Fibroblast of lung (primary cell): ENCODE measurements around the gene AP3D1. TPM values are rescaled to one million over a fixed set of nuclear protein-coding genes. Genes with fewer than 3 reads are reported as not detected.
"Not testable (repeated sequence)": the region's sequence is repeated elsewhere in the genome, so short reads cannot be mapped to it uniquely, and the experiment has no call there.

ENCODE experiments used
- DNase-seq, 2 donors: peaks; one replicate each; pipeline versions ENCODE4 v3.0.0 to v3.0.0-alpha.2; 2010; ENCODE audit warnings: low read depth in 2 of 2
- H2AFZ ChIP-seq: 2 replicates; pipeline ENCODE4 v1.5.1; 2012; ENCODE audit warnings: low read length, control low read depth, inconsistent platforms
- H3K27ac ChIP-seq: 2 replicates; pipeline ENCODE4 v1.5.1; 2011; ENCODE audit warnings: low read length, control low read depth; ENCODE audit not compliant: insufficient read depth
- H3K27me3 ChIP-seq: 2 replicates; pipeline ENCODE4 v1.5.1; 2011; ENCODE audit warnings: mild to moderate bottlenecking, low read length; ENCODE audit not compliant: control insufficient read depth, insufficient read depth
- H3K36me3 ChIP-seq: 2 replicates; pipeline ENCODE4 v1.5.1; 2011; ENCODE audit warnings: low read length; ENCODE audit not compliant: control insufficient read depth, insufficient read depth
- H3K4me1 ChIP-seq: 2 replicates; pipeline ENCODE4 v1.5.1; 2011; ENCODE audit warnings: low read length; ENCODE audit not compliant: control insufficient read depth, insufficient read depth; ENCODE audit errors: extremely low read depth
- H3K4me2 ChIP-seq: 2 replicates; pipeline ENCODE4 v1.5.1; 2011; ENCODE audit warnings: low read length, control low read depth; ENCODE audit not compliant: insufficient read depth; ENCODE audit errors: extremely low read depth
- H3K4me3 ChIP-seq, 4 experiments: fragments of 200-600 bp in 1 of 4; sonication (generic) in 1 of 4; replicated peaks in 1 of 4; 2 replicates each; pipeline ENCODE4 v1.5.1; 2011 to 2016; ENCODE audit warnings: low read length in 4 of 4, low read depth in 3 of 4, mild to moderate bottlenecking in 3 of 4, control low read depth in 2 of 4, inconsistent platforms in 1 of 4, mixed read lengths in 1 of 4; ENCODE audit not compliant: insufficient read depth in 1 of 4; ENCODE audit errors: control extremely low read depth in 1 of 4
- H3K79me2 ChIP-seq: 2 replicates; pipeline ENCODE4 v1.5.1; 2012; ENCODE audit warnings: mild to moderate bottlenecking, low read length, inconsistent platforms; ENCODE audit not compliant: control insufficient read depth, insufficient read depth
- H3K9ac ChIP-seq: 2 replicates; pipeline ENCODE4 v1.5.1; 2011; ENCODE audit warnings: mild to moderate bottlenecking, low read length, control low read depth; ENCODE audit not compliant: insufficient read depth
- H3K9me3 ChIP-seq: 2 replicates; pipeline ENCODE4 v1.5.1; 2012; ENCODE audit warnings: low read depth, low read length; ENCODE audit not compliant: control insufficient read depth, insufficient read depth
- H4K20me1 ChIP-seq: 2 replicates; pipeline ENCODE4 v1.5.1; 2011; ENCODE audit warnings: low read length; ENCODE audit not compliant: control insufficient read depth, insufficient read depth; ENCODE audit errors: extremely low read depth
- EZH2 ChIP-seq: IDR thresholded peaks from 2 replicates; pipeline ENCODE4 v1.5.1; 2012; ENCODE audit warnings: low read length, control low read depth, mild to moderate bottlenecking; ENCODE audit errors: missing control alignments
- polyA plus RNA-seq, 2 donors: library from polyadenylated mRNA; depleted of rRNA in 1 of 2; stranded (reverse) in 1 of 2; unstranded in 1 of 2; fragments of >200 nt; gene quantifications; 2 replicates each; pipeline ENCODE4 v1.2.1, GENCODE V29; 2011 to 2012; ENCODE audit warnings: missing spikeins in 1 of 2
- total RNA-seq: library from RNA; depleted of rRNA; stranded (reverse); fragments of >200 nt; gene quantifications from 2 replicates; pipeline ENCODE4 v1.2.1, GENCODE V29; 2014
- TF ChIP-seq, protein P1 (sequence below), 2 donors: IDR thresholded peaks in 1 of 2; conservative IDR thresholded peaks in 1 of 2; 1 replicate in 1 of 2; 2 replicates in 1 of 2; pipeline ENCODE4 v1.5.1; 2011 to 2012; ENCODE audit warnings: low read length in 2 of 2, control low read depth in 1 of 2, inconsistent platforms in 1 of 2, low read depth in 1 of 2, mild to moderate bottlenecking in 1 of 2

The AP3D1 gene
- total and polyA plus RNA-seq, 2 donors (not counting 1 experiment from before 2014, with no cell fraction given) = 68.0 to 99.9 TPM

DNA sequence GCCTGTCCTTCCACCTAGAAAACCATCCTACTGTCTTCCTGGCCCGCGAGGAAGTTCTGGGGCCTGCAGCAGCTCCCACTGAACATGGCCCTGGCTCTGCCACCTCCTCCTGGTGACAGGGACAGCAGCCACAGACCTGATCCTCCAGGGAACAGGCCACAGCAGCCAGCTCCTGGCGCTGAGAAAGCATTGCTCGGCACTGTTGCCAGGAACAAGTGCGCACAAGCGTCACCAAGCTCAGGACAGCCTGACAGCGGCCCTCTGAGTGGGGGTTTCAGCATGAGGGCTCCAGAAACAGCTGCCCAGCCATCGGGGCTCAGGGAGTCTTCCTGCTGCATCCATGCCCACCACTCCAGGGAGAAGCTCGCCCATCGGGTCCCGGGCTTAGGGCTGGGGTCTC lies 21.9 kb downstream of the AP3D1 start:
- no peak overlapping the region for H3K27ac ChIP-seq
- H3K9me3 ChIP-seq = no peaks in the 10 kb centered on the region

DNA sequence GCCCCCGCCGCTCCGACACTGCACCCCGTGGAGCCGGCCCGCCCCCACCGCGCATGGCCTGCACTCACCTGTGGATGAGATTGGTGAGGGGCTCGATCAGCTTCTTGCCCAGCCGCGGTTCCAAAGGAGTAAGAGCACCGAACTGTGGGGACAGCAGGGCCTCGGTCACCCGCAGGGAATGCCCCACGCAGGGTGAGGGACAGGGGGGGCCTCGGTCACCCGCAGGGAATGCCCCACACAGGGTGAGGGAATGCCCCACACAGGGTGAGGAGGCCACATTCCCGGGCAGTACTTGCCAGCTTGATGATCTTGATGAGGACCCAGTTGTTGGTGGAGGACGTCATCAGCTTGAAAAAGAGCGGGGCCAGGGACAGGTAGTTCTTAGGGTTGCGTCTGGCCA lies 22.3 kb downstream of the AP3D1 start:
- no peak for DNase-seq
- no peaks in the 10 kb centered on the region for H4K20me1 ChIP-seq
- no peaks in the 10 kb centered on the region for H3K9me3 ChIP-seq
- H3K36me3 ChIP-seq = peaks cover 36% of the 10 kb centered on the region
- TF ChIP-seq, protein P1, sequence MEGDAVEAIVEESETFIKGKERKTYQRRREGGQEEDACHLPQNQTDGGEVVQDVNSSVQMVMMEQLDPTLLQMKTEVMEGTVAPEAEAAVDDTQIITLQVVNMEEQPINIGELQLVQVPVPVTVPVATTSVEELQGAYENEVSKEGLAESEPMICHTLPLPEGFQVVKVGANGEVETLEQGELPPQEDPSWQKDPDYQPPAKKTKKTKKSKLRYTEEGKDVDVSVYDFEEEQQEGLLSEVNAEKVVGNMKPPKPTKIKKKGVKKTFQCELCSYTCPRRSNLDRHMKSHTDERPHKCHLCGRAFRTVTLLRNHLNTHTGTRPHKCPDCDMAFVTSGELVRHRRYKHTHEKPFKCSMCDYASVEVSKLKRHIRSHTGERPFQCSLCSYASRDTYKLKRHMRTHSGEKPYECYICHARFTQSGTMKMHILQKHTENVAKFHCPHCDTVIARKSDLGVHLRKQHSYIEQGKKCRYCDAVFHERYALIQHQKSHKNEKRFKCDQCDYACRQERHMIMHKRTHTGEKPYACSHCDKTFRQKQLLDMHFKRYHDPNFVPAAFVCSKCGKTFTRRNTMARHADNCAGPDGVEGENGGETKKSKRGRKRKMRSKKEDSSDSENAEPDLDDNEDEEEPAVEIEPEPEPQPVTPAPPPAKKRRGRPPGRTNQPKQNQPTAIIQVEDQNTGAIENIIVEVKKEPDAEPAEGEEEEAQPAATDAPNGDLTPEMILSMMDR (conservative IDR thresholded peaks at IDR 0.05 in 1 of 2, IDR thresholded peaks at IDR 0.05 in 1 of 2; ENCODE audit: low read depth in 1 of 2, low read length in 2 of 2) = no peak
- TF ChIP-seq EZH2 = no peak
- no peak overlapping the region for H3K9ac ChIP-seq
- no peak overlapping the region for H3K4me3 ChIP-seq
- no peak overlapping the region for H3K4me2 ChIP-seq
- H2AFZ ChIP-seq = no peak overlapping the region
- no peaks in the 10 kb centered on the region for H3K27me3 ChIP-seq
- peaks cover 21% of the 10 kb centered on the region for H3K79me2 ChIP-seq
- no peaks in the 10 kb centered on the region for H3K4me1 ChIP-seq
- H3K27ac ChIP-seq = no peak overlapping the region

More for the DNA sequence above, 21.9 kb downstream of the AP3D1 start:
- H2AFZ ChIP-seq = no peak overlapping the region
- H3K27me3 ChIP-seq = no peaks in the 10 kb centered on the region
- no peak for DNase-seq
- no peak overlapping the region for H3K9ac ChIP-seq
- H3K4me1 ChIP-seq = no peaks in the 10 kb centered on the region
- H3K36me3 ChIP-seq = peaks cover 34% of the 10 kb centered on the region
- no peak overlapping the region for H3K4me2 ChIP-seq
- TF ChIP-seq, protein P1 (conservative IDR thresholded peaks at IDR 0.05 in 1 of 2, IDR thresholded peaks at IDR 0.05 in 1 of 2; ENCODE audit: low read depth in 1 of 2, low read length in 2 of 2) = no peak
- no peak for TF ChIP-seq EZH2
- no peak overlapping the region for H3K4me3 ChIP-seq
- H3K79me2 ChIP-seq = peaks cover 22% of the 10 kb centered on the region
- no peaks in the 10 kb centered on the region for H4K20me1 ChIP-seq

DNA sequence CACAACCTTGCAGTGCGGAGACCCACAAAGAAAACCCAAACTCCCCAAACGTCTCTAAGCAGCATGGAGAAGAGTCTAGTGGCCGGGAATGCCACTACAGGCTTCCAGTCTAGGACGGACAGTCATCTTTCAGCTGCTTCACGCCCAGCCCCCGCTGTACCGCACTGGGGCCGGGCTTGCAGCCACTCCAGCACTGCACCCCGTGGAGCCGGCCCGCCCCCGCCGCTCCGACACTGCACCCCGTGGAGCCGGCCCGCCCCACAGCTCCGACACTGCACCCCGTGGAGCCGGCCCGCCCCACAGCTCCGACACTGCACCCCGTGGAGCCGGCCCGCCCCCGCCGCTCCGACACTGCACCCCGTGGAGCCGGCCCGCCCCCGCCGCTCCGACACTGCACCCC lies 23.1 kb downstream of the AP3D1 start:
- not testable (repeated sequence) for H3K4me1 ChIP-seq, DNase-seq, H3K27me3 ChIP-seq, H4K20me1 ChIP-seq, H3K9ac ChIP-seq, H2AFZ ChIP-seq, H3K27ac ChIP-seq, H3K4me2 ChIP-seq, H3K9me3 ChIP-seq, H3K4me3 ChIP-seq
- Histone ChIP-seq H3K36me3 (peaks cover 42% of the 10 kb centered on the region), H3K79me2 (peaks cover 21% of the 10 kb centered on the region)
